Measurements from ENCODE around the gene TREML1.
"Not testable (repeated sequence)": the region's sequence is repeated elsewhere in the genome, so short reads cannot be mapped to it uniquely, and the experiment has no call there.

Gene TREML1

DNA sequence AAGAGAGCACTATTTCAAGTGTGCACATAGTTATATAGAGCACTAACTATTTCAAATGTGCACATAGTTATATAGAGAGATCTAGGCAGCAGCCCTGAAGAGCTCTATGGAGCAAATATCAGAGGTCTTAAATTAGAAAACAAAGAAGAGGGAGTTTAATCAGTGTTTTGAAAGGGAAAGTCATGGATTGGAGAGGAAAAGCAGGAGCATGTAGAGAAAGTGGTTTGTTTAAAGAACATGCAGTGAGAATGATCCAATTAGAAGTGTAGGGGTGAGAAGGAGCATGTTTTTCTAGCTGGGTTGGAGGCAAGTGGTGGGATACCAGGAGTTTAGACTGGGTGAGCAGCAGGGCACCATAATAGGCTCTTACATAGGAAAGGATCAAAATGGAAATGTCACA is 17.2 kb downstream of the TREML1 start:
- no peak for DNase-seq

DNA sequence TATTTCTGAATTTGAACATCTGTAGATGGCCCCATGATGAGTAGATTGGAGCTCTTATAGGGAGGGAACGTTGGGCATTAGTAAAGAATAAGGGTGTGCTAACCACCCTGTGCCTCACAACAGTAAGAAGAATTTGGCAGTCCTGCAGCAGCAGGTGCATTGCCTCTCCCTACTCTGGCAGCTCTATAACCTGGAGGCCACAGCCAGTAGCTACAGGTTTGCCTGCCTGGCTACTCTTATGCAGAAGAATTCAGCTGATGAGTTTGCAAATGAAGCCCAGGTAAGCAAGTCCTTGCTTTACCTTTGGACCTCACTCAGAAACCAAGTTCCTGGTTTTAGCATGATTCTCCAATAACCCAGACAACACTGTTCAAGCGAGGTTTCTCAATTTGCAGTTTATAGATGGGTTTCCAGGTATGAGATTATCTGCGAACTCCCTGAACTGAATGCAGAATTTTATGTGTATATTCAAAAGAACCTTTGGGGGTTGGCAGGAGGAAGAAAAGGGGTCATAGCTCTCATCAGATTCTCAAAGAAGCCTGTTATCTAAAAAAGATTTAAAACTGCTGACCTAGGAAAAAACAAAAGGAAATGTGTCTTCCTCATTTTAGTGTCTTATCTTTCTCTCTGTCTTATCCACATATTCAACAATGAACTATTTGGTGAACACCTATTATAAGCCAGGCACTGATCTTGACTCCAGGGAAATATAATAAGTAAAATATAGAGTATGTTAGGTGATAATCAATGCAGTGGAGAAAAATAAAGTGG is 18.9 kb downstream of the TREML1 start:
- DNase-seq, result no peak

DNA sequence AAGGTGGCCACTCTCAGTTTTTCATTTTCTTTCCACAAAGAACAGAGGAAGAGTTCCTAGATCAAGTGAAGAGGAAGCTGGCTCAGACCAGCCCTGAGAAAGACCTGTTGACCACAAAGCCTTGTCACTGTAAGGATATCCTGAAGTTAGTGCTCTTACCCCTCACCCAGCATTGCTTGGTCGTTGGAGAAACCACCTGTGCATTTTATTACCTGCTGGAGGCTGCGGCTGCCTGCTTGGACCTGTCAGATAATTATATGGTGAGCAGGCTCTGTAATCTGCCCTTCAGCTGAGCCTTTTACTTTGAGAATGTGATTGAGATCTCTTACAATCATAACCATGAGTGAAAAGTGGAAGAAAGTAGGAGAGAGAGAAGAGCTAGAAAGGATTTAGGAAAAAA is 21.9 kb downstream of the TREML1 start:
- no peak for DNase-seq

DNA sequence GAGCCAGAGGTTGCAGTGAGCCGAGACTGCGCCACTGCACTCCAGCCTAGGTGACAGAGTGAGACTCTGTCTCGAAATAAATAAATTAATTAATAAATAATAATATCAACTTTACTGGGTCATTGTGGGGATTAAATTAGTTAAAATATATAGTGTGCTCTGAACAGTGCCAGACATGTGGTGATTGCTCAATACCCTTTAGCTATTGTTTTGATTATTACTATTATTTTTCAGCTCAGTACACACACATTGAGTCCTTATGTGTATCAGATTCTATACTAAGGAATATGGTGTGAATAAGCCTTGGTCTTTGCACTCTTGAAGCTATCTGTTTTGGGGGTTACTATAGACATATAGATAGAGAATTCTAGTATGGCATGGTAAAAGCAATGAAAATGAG is 28.9 kb downstream of the TREML1 start:
- DNase-seq, result no peak

DNA sequence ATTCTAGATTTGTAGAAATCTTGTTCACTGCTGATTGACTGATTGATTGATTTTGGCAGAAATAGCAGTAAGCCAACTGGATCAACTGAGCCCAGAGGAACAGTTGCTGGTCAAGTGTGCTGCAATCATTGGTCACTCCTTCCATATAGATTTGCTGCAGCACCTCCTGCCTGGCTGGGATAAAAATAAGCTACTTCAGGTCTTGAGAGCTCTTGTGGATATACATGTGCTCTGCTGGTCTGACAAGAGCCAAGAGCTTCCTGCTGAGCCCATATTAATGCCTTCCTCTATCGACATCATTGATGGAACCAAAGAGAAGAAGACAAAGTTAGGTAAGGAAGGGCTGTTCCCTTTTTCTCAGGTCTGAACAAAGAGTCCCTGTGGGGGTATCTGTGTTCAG is 31.2 kb downstream of the TREML1 start:
- no peak for DNase-seq

DNA sequence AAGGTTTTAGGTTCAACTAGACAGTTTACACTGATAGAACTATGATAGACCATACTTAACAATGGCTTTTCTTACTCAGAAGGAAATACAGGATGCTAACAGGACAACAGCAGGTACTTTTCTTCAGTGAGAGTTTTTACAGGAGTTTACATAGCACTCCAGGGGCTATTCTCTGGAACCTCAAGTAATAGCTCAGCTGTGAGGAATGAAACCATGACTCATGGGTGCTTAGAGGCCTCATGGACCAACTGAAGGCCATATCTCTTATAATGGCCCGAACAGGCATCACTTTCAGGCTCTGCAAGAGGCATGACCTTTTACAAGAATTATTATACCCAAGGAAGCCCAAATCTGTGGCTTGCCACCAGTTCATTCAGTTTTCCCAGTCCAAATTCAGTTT is 31.8 kb downstream of the TREML1 start:
- DNase-seq, result no peak

DNA sequence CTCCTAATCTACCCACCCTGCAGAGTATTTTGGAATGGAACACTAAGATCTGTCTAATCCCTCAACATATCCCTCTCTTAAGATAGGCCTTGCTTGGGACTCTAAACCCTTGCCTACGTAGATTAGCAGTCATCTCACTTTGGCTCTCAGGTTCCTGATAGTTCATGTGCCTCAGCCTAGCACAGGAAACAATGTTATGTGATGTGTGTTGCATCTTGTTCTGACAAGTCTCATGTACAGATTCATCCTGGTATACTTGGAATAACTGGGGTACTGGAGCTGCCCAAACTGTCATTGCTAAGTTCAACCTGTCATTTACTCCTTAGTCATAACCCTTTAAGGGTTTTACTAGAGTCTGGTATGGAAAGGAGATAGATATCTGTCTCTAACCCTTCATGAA is 34.1 kb downstream of the TREML1 start:
- DNase-seq, result no peak

DNA sequence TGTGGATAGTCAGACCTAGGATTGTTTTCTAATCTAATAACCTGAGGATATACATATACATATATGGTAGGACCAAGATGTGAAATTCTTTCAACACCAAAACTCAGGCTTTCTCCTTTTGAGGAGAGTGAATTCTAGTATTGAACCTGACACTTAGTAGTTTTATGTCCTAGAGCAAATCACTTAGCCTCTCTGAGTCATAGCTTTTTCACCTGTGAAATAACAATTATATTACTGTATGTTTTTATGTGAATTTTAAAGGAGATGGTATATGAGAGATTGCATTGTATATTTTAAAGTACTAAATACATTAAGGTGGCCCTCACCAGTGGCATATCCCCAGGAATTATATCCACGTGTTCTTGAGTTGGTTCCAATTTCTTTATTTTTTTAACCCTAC is 34.6 kb downstream of the TREML1 start:
- no peak for DNase-seq

DNA sequence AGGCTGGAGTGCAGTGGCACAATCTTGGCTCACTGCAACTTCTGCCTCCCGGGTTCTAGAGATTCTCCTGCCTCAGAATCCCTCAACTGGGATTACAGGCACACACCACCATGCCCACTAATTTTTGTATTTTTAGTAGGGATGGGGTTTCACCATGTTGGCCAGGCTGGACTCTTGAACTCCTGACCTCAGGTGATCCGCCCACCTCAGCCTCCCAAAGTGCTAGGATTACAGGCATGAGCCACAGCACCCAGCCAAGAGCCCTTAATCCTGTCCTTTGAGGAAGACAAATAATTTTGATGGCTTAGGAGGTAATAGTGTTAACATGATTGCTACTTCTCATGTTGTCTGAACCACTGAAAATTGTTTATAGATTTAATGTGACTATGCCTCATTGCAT is 39.1 kb downstream of the TREML1 start:
- not testable (repeated sequence) for DNase-seq

DNA sequence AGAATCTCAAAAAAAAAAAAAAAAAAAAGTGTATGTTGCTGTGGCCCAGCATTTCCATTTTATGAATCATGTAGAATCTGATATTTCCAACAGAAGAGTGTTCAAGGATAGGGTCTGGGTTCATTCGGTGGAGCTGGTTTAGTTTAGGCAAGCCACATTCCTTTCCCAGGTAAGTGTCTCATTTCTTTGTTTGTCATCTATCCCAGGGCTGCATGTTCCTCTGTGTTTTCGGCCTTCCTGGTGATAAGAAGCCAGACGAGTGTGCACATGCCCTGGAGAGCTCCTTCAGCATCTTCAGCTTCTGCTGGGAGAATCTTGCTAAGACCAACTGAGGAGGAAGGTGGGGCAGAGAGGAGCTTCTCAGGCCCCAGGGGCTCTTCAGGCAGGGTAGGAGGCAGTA is 43.1 kb downstream of the TREML1 start:
- no peak for DNase-seq

DNA sequence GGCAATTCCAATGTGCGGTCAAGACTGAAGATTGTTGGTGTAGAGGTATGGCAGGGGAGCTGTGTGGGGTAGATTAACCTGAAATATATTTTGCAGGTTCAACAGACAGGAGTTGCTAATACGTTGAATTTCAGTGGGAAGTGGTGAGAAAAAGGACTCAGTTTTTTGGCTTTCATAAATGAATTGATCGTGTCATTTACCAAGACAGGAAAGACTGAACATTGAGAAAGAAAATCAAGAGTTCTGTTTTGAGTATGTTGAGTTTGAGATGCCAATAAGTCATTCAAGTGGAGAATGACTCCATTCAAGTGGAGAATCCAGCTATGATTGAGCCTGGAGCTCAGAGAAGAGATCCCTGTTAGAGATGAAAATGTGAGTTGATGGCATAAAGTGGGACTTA is 50.3 kb downstream of the TREML1 start:
- DNase-seq, result peak in 1 of 5 donors; percentile 44

DNA sequence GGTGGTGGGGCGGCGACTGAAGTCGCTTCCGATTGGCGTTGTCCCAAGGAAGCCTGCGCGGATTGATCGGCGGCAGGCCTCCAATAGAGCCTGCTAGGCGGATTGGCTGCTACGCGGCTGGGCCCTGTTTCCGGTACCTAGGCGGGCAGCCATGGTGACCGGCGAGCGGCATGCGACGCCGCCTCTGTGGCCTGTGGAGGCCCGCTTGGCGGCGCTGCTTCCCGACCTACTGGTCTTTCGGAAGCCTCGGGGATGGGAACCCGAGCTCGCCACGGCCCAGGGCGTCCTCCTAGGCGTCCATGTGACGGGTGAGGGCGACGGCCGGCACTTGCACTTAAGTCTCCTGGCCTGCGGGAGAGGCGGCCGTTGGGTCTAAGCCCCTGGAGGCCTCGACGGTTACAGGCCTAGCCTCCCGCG is 53.3 kb downstream of the TREML1 start:
- DNase-seq, result no peak
